ENCODE results near the gene PPME1.

The PPME1 gene

DNA sequence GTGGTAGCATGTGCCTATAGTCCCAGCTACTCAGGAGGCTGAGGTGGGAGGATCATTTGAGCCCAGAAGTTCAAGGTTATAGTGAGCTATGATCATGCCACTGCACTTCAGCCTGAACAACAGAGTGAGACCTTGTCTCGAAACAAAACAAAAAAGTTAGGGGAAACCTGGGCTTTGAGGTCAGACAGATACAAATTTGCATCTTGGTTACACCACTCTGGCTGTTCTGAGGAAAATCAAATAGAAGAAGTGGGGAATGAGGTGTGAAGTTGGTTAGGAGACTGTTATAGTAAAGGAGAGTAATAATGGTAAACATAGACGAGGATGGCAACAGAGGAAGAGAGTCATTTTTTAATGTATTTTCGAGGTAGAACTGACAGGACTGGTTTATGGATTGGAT lies 62.6 kb downstream of the PPME1 start:
- TF ChIP-seq, protein P1, sequence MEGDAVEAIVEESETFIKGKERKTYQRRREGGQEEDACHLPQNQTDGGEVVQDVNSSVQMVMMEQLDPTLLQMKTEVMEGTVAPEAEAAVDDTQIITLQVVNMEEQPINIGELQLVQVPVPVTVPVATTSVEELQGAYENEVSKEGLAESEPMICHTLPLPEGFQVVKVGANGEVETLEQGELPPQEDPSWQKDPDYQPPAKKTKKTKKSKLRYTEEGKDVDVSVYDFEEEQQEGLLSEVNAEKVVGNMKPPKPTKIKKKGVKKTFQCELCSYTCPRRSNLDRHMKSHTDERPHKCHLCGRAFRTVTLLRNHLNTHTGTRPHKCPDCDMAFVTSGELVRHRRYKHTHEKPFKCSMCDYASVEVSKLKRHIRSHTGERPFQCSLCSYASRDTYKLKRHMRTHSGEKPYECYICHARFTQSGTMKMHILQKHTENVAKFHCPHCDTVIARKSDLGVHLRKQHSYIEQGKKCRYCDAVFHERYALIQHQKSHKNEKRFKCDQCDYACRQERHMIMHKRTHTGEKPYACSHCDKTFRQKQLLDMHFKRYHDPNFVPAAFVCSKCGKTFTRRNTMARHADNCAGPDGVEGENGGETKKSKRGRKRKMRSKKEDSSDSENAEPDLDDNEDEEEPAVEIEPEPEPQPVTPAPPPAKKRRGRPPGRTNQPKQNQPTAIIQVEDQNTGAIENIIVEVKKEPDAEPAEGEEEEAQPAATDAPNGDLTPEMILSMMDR (IDR thresholded peaks at IDR 0.05; ENCODE audit: borderline replicate concordance, control extremely low read depth, extremely low read depth, insufficient read depth, missing control alignments): no peak
- no peak for DNase-seq (ENCODE audit: low spot score)
- in situ Hi-C loops (cut with MboI; ENCODE audit: low sequenced_read_pairs, unreplicated experiment): loop anchor here (25.0 kb wide), 1 partner anchor 271 kb away; the partner anchor contains the start of gene DNAJB13

DNA sequence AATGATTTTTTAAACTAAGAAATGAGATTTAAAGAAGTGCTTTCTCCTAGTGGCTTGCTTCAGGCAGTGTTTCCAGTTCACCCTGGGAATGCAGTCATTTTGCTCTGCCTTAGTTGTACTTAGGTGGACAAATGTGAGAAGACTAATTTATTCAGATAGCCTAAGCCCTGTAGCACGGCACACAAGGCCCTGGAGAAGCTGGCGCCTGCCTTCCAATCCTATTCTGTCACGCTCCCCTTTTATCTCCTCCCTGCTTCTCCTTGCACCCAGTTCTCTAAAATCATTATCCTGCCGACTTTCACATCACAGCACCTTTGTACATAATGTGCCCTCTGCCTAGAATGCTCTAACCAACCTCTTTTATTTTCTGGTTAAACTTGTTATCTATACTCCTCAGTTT lies 64.0 kb downstream of the PPME1 start:
- no peak for DNase-seq (ENCODE audit: low spot score)
- TF ChIP-seq, protein P1 (IDR thresholded peaks at IDR 0.05; ENCODE audit: borderline replicate concordance, control extremely low read depth, extremely low read depth, insufficient read depth, missing control alignments): no peak
- in situ Hi-C loops (cut with MboI; ENCODE audit: low sequenced_read_pairs, unreplicated experiment): loop anchor here (25.0 kb wide), 1 partner anchor 273 kb away; the partner anchor contains the start of gene DNAJB13

DNA sequence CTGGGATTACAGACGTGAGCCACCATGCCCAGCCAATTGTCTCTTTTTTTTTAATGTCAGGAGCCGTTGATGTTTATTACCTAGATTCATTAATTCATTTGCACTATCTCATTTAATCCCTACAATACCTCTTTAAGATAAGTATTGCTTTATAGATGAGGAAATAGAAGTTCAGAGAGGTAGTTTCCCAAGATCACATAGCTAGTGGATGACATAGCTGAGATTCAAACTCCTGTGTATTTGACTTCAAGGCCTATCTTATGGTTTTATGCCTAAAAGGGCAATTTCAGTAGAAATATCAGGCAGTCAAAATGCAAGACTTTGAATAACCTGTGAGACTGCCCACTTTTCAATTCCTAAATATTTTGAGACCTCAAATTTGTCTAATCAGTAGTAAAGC lies 66.5 kb downstream of the PPME1 start:
- TF ChIP-seq, protein P1 (IDR thresholded peaks at IDR 0.05; ENCODE audit: borderline replicate concordance, control extremely low read depth, extremely low read depth, insufficient read depth, missing control alignments): no peak
- no peak for DNase-seq (ENCODE audit: low spot score)
- in situ Hi-C loops (cut with MboI; ENCODE audit: low sequenced_read_pairs, unreplicated experiment): loop anchor here (25.0 kb wide), 1 partner anchor 275 kb away; the partner anchor contains the start of gene DNAJB13

DNA sequence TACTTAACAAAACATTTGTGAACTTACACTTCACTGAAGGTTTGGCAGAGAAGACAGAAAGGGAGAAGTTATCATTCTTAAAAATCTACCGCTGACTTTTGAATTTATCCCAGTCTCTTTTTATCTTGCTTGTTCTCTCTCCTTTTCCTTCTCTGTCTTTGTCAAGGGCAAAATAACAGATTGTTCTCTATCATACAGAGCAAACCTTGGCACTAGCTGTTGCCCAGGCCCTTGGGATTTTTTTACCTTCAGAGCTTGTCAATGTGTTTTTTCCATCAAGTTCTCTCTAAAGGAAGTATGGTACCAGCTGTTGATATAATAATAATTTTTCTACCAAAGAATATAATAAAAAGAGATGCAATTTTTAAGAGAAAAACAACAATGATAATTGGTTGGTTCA lies 67.2 kb downstream of the PPME1 start:
- no peak for DNase-seq (ENCODE audit: low spot score)
- TF ChIP-seq, protein P1 (IDR thresholded peaks at IDR 0.05; ENCODE audit: borderline replicate concordance, control extremely low read depth, extremely low read depth, insufficient read depth, missing control alignments): no peak
- in situ Hi-C loops (cut with MboI; ENCODE audit: low sequenced_read_pairs, unreplicated experiment): loop anchor here (25.0 kb wide), 1 partner anchor 276 kb away; the partner anchor contains the start of gene DNAJB13

DNA sequence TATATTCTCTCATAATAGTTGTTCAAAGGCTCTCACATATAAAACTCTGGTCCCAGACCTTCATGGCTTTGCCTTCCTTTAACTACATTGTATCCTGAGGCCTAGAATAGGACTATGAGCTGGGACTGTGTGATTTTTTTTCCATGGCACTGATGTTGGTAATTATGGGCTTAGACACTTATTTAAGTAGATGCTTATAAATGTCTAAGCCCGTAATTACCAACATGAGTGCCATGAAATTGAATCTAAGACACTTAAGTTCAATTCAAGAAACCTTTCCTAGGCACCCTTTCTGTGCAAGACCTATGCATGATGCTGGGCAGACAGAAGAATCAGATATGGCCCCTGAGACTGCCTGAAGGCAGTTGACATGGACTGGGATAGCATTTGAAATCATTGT lies 77.4 kb downstream of the PPME1 start:
- in situ Hi-C loops (cut with MboI; ENCODE audit: low sequenced_read_pairs, unreplicated experiment): loop anchor here (25.0 kb wide), 1 partner anchor 286 kb away; the partner anchor contains the start of gene DNAJB13
- TF ChIP-seq, protein P1 (IDR thresholded peaks at IDR 0.05; ENCODE audit: borderline replicate concordance, control extremely low read depth, extremely low read depth, insufficient read depth, missing control alignments): no peak
- DNase-seq (ENCODE audit: low spot score): no peak

DNA sequence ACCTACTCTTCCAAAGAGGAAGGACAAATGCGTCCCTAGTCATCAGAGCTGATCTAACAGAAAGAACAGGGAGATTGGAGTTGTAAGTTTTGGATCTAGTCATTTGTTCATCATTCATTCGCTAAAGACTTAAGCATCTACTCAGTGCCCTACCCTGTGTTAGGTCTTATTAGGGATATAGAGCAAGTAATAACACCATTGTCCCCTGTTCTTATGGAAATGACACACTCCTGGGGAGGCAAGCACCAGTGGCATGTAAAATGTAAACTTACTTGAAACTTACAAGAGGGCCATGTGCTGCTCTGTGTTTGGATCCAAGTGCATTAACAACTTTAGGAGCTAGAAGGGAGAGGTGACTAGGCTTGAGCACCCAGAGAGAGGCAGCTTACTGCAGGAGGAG lies 78.4 kb downstream of the PPME1 start:
- in situ Hi-C loops (cut with MboI; ENCODE audit: low sequenced_read_pairs, unreplicated experiment): loop anchor here (25.0 kb wide), 1 partner anchor 287 kb away; the partner anchor contains the start of gene DNAJB13
- no peak for DNase-seq (ENCODE audit: low spot score)
- TF ChIP-seq, protein P1 (IDR thresholded peaks at IDR 0.05; ENCODE audit: borderline replicate concordance, control extremely low read depth, extremely low read depth, insufficient read depth, missing control alignments): no peak

Measured in GM13976 (cell line).